GM21447 (cell line): Measurements from ENCODE around the gene LRRC4C.

Source experiments
- ATAC-seq: cut with Tn5 transposase; IDR thresholded peaks from one replicate; pipeline ENCODE4 v1.9.1; 2021; ENCODE audit not compliant: unreplicated experiment

The LRRC4C gene

GRCh38 chr11:41267451-41267850 is 192.0 kb downstream of the LRRC4C start:
- ATAC-seq: no peak

- no peak for ATAC-seq
Observed at GRCh38 chr11:41256041-41256440, 203.4 kb downstream of the LRRC4C start.

GRCh38 chr11:41254966-41255365 is 204.5 kb downstream of the LRRC4C start:
- ATAC-seq: no peak

GRCh38 chr11:41250408-41250935 is 209.0 kb downstream of the LRRC4C start:
- no peak for ATAC-seq

GRCh38 chr11:41247621-41248020 is 211.8 kb downstream of the LRRC4C start:
- ATAC-seq: no peak

GRCh38 chr11:41246399-41246745 is 213.1 kb downstream of the LRRC4C start:
- no peak for ATAC-seq

- ATAC-seq: no peak
Observed at GRCh38 chr11:41245704-41246398, 213.6 kb downstream of the LRRC4C start.

GRCh38 chr11:41245184-41245583 is 214.3 kb downstream of the LRRC4C start:
- no peak for ATAC-seq

- no peak for ATAC-seq
Observed at GRCh38 chr11:41237382-41237781, 222.1 kb downstream of the LRRC4C start.

GRCh38 chr11:41235668-41236067 is 223.8 kb downstream of the LRRC4C start:
- ATAC-seq: no peak

- no peak for ATAC-seq
Observed at GRCh38 chr11:41225856-41226633, 233.4 kb downstream of the LRRC4C start.

GRCh38 chr11:41222236-41222635 is 237.2 kb downstream of the LRRC4C start:
- no peak for ATAC-seq

GRCh38 chr11:41206388-41206787 is 253.1 kb downstream of the LRRC4C start:
- ATAC-seq: no peak

GRCh38 chr11:41201156-41201555 is 258.3 kb downstream of the LRRC4C start:
- ATAC-seq: no peak

GRCh38 chr11:41190437-41191082 is 268.9 kb downstream of the LRRC4C start:
- ATAC-seq: no peak

GRCh38 chr11:41189701-41190436 is 269.6 kb downstream of the LRRC4C start:
- ATAC-seq: no peak

GRCh38 chr11:41177791-41178190 is 281.7 kb downstream of the LRRC4C start:
- ATAC-seq: no peak

- ATAC-seq: no peak
Observed at GRCh38 chr11:41175304-41175972, 284.0 kb downstream of the LRRC4C start.

GRCh38 chr11:41146326-41146725 is 313.1 kb downstream of the LRRC4C start:
- ATAC-seq: no peak

GRCh38 chr11:41145420-41145819 is 314.0 kb downstream of the LRRC4C start:
- ATAC-seq: no peak

- ATAC-seq: no peak
Observed at GRCh38 chr11:41134971-41135370, 324.5 kb downstream of the LRRC4C start.
